Measurements from ENCODE around the gene GUCA1A. TPM values are rescaled to one million over a fixed set of nuclear protein-coding genes. Genes with fewer than 3 reads are reported as not detected.

Gene GUCA1A
- total RNA-seq, 1 donor from 2014 or later, result 0.21 TPM

- no peaks in the 10 kb centered on the region for H3K4me1 ChIP-seq
- intact Hi-C loops (cut with DNase I), result no loop called here
- H3K36me3 ChIP-seq, result no peaks in the 10 kb centered on the region
- no peaks in the 10 kb centered on the region for H3K27me3 ChIP-seq
- no peak for DNase-seq (ENCODE audit: low spot score in 2 of 2)
- H3K4me3 ChIP-seq, result no peak overlapping the region
- H3K27ac ChIP-seq, result no peak overlapping the region
- H3K9me3 ChIP-seq, result no peaks in the 10 kb centered on the region
- no peak for TF ChIP-seq CTCF (IDR thresholded peaks at IDR 0.05)
Observed at GRCh38 chr6:42128460-42129359, 44.5 kb upstream of the GUCA1A start.

DNA sequence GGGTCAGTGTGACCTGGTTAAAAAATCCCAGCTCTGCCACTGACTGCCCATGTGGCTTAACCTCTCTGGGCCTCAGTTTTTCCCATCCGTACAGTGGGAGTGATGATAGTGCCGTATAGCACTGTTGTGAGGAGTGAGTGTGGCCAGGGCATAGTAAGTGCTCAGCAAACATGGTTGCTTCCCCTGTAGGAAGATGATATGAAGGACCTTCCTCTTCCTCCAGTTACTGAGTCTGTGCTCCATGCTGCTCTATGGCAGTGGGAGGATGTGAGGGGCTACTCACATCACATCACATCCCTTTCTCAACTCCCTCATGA lies 43.8 kb upstream of the GUCA1A start:
- H3K27ac ChIP-seq, result no peak overlapping the region
- H3K4me1 ChIP-seq, result no peaks in the 10 kb centered on the region
- H3K36me3 ChIP-seq, result no peaks in the 10 kb centered on the region
- TF ChIP-seq CTCF (IDR thresholded peaks at IDR 0.05), result no peak
- no peak overlapping the region for H3K4me3 ChIP-seq
- intact Hi-C loops (cut with DNase I), result no loop called here
- no peaks in the 10 kb centered on the region for H3K9me3 ChIP-seq
- H3K27me3 ChIP-seq, result no peaks in the 10 kb centered on the region
- DNase-seq (ENCODE audit: low spot score in 2 of 2), result no peak

DNA sequence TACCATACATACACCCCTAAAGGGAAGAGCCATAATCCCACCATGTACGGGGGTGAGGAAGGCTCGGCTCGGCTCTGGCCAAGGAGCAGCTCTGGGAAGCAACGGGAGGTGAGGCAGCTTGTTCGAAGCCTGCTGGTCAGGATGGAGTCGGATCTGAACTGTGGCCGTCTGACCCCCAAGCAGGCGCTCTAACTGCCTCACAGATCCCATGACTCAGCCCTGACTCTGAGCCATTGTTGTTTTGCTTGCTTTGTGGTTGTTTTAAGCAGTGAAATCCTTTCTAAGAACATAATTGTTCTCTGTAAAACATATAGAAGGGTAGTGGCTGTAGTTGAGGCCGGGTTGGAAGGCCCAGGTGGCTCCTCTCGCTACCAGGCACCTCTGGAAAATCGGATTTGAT lies 41.6 kb upstream of the GUCA1A start:
- Histone ChIP-seq H3K27ac (no peak overlapping the region), H3K9me3 (no peaks in the 10 kb centered on the region), H3K4me3 (no peak overlapping the region), H3K36me3 (no peaks in the 10 kb centered on the region), H3K4me1 (no peaks in the 10 kb centered on the region), H3K27me3 (no peaks in the 10 kb centered on the region)
- intact Hi-C loops (cut with DNase I), result no loop called here
- no peak for TF ChIP-seq CTCF (IDR thresholded peaks at IDR 0.05)
- no peak for DNase-seq (ENCODE audit: low spot score in 2 of 2)

DNA sequence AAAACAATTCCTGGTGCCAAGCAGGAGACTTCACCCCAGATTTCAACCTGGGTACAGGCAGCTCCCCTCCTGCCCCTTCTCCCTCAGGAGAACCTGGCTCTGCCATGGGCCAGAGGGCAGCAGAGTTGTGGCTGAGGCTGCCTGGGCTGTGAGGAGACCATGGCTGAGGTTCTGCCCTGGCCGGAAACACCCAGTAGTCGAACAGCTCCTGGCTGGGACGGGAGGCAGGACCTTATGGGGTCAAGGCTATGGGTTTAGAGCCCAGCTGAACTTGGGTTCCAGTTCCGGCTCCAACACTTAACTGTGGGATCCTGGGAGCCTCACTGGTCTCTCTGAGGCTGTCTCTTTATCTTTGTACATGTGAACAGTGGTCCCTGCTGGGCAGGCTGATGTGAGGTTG lies 39.2 kb upstream of the GUCA1A start:
- Histone ChIP-seq H3K4me3 (no peak overlapping the region), H3K27me3 (no peaks in the 10 kb centered on the region), H3K9me3 (no peaks in the 10 kb centered on the region), H3K4me1 (no peaks in the 10 kb centered on the region), H3K36me3 (no peaks in the 10 kb centered on the region), H3K27ac (no peak overlapping the region)
- no peak for TF ChIP-seq CTCF (IDR thresholded peaks at IDR 0.05)
- intact Hi-C loops (cut with DNase I), result no loop called here
- no peak for DNase-seq (ENCODE audit: low spot score in 2 of 2)

GRCh38 chr6:42135161-42135560 lies 38.0 kb upstream of the GUCA1A start:
- no peak overlapping the region for H3K27ac ChIP-seq
- intact Hi-C loops (cut with DNase I), result no loop called here
- H3K4me1 ChIP-seq, result no peaks in the 10 kb centered on the region
- H3K27me3 ChIP-seq, result no peaks in the 10 kb centered on the region
- no peak for TF ChIP-seq CTCF (IDR thresholded peaks at IDR 0.05)
- H3K4me3 ChIP-seq, result no peak overlapping the region
- no peak for DNase-seq (ENCODE audit: low spot score in 2 of 2)
- no peaks in the 10 kb centered on the region for H3K9me3 ChIP-seq
- H3K36me3 ChIP-seq, result no peaks in the 10 kb centered on the region
